ENCODE data around the gene STARD6. TPM values are rescaled to one million over a fixed set of nuclear protein-coding genes. Genes with fewer than 3 reads are reported as not detected.
"Not testable (repeated sequence)": the region's sequence is repeated elsewhere in the genome, so short reads cannot be mapped to it uniquely, and the experiment has no call there.

Gene STARD6
- total RNA-seq, 1 donor from 2014 or later: not detected

- TF ChIP-seq CTCF (IDR thresholded peaks at IDR 0.05): no peak
- Mint-ChIP-seq H3K36me3 (ENCODE audit: unreplicated experiment) (no peaks in the 10 kb centered on the region), H3K27me3 (ENCODE audit: unreplicated experiment) (peaks cover 13% of the 10 kb centered on the region), H3K4me1 (ENCODE audit: unreplicated experiment) (peaks cover 6% of the 10 kb centered on the region), H3K9me3 (ENCODE audit: unreplicated experiment) (no peaks in the 10 kb centered on the region), H3K27ac (ENCODE audit: unreplicated experiment) (no peak overlapping the region), H3K4me3 (ENCODE audit: unreplicated experiment) (no peak overlapping the region)
- no peak for DNase-seq (ENCODE audit: extremely low spot score, unreplicated experiment)
These were observed 29.8 kb downstream of the STARD6 start for GRCh38 chr18:54327818-54328217.

DNA sequence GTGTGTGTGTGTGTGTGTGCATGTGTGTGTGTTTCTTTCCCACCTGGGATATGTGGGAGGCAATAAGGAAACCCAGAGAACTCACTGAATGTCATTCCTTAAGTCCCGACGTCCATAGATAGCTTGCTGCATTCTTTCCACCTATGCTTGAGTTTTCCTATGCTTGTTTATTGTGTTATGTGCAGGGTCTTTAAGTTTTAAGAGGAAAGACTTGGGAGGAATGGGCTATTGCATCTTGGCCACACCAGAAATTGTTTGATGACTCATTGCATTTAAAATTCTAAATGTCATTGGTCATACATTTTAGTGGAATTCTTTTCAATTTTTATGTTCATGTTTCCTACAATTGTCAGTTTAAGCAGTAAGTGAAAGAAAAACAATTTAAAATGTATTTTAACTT, 33.7 kb downstream of the STARD6 start:
- no peak overlapping the region for H3K27ac Mint-ChIP-seq (ENCODE audit: unreplicated experiment)
- no peak for TF ChIP-seq CTCF (IDR thresholded peaks at IDR 0.05)
- peaks cover 2% of the 10 kb centered on the region for H3K27me3 Mint-ChIP-seq (ENCODE audit: unreplicated experiment)
- H3K36me3 Mint-ChIP-seq (ENCODE audit: unreplicated experiment): no peaks in the 10 kb centered on the region
- H3K9me3 Mint-ChIP-seq (ENCODE audit: unreplicated experiment): no peaks in the 10 kb centered on the region
- no peak for DNase-seq (ENCODE audit: extremely low spot score, unreplicated experiment)
- no peak overlapping the region for H3K4me3 Mint-ChIP-seq (ENCODE audit: unreplicated experiment)
- peaks cover 6% of the 10 kb centered on the region for H3K4me1 Mint-ChIP-seq (ENCODE audit: unreplicated experiment)

GRCh38 chr18:54323561-54323960, 34.1 kb downstream of the STARD6 start:
- no peak for TF ChIP-seq CTCF (IDR thresholded peaks at IDR 0.05)
- peaks cover 2% of the 10 kb centered on the region for H3K27me3 Mint-ChIP-seq (ENCODE audit: unreplicated experiment)

DNA sequence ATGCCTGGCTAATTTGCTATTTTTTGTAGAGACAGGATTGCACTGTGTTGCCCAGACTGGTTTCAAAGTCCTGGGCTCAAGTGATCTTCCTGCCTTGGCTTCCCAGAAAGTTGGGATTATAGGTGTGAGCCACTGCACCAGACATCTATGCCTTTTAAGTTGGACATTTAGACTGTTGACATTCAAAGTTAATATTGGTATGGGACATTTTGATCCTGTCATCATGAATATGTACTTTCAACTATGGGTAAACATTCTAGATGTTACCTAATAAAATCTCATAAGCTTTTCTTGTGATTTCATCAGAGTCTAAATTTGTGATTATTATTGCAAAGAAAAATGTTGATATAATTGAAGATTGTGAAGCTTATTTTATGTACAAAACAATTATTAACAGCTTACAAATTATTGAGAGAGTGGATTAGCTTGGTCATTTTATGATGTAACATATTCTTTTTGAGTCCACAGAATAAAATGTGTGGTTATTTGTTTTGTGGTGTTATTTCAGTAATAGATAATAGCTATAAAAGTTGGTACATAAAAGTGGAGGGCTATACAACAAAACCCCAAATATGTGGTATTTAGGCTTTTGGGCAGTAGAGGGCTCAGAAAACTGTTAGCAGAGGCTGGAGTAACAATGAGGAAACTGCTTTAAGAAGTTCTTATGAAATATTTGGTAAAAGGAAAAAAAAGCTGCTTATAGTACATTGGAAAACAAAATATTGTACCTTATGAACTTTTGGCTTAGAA, 41.4 kb downstream of the STARD6 start:
- no peak for TF ChIP-seq CTCF (IDR thresholded peaks at IDR 0.05)
- peaks cover 40% of the 10 kb centered on the region for H3K27me3 Mint-ChIP-seq (ENCODE audit: unreplicated experiment)
- H3K36me3 Mint-ChIP-seq (ENCODE audit: unreplicated experiment): no peaks in the 10 kb centered on the region
- no peaks in the 10 kb centered on the region for H3K4me1 Mint-ChIP-seq (ENCODE audit: unreplicated experiment)
- H3K9me3 Mint-ChIP-seq (ENCODE audit: unreplicated experiment): no peaks in the 10 kb centered on the region
- H3K4me3 Mint-ChIP-seq (ENCODE audit: unreplicated experiment): no peak overlapping the region
- no peak for DNase-seq (ENCODE audit: extremely low spot score, unreplicated experiment)
- no peak overlapping the region for H3K27ac Mint-ChIP-seq (ENCODE audit: unreplicated experiment)

More at GRCh38 chr18:54323561-54323960, 34.1 kb downstream of the STARD6 start:
- Mint-ChIP-seq H3K36me3 (ENCODE audit: unreplicated experiment) (no peaks in the 10 kb centered on the region), H3K4me3 (ENCODE audit: unreplicated experiment) (no peak overlapping the region), H3K27ac (ENCODE audit: unreplicated experiment) (no peak overlapping the region), H3K4me1 (ENCODE audit: unreplicated experiment) (peaks cover 6% of the 10 kb centered on the region), H3K9me3 (ENCODE audit: unreplicated experiment) (no peaks in the 10 kb centered on the region)
- no peak for DNase-seq (ENCODE audit: extremely low spot score, unreplicated experiment)

- not testable (repeated sequence) for H3K4me1 Mint-ChIP-seq (ENCODE audit: unreplicated experiment); H3K27ac Mint-ChIP-seq (ENCODE audit: unreplicated experiment); H3K36me3 Mint-ChIP-seq (ENCODE audit: unreplicated experiment); H3K4me3 Mint-ChIP-seq (ENCODE audit: unreplicated experiment); DNase-seq (ENCODE audit: extremely low spot score, unreplicated experiment); H3K9me3 Mint-ChIP-seq (ENCODE audit: unreplicated experiment)
- peaks cover 34% of the 10 kb centered on the region for H3K27me3 Mint-ChIP-seq (ENCODE audit: unreplicated experiment)
These were observed 48.1 kb downstream of the STARD6 start for GRCh38 chr18:54309564-54309963.

All from osteocyte (in vitro differentiated cells).